ES-I3 (cell line): ENCODE data around the gene KRT15.

Source experiments
- H3K36me3 ChIP-seq: 2 replicates; pipeline ENCODE4 v1.6.1; 2013; ENCODE audit warnings: mild to moderate bottlenecking, low read length, control low read depth, moderate library complexity; ENCODE audit not compliant: insufficient read depth
- H3K4me1 ChIP-seq: 2 replicates; pipeline ENCODE4 v1.6.1; 2013; ENCODE audit warnings: mild to moderate bottlenecking, control low read depth, low read length; ENCODE audit not compliant: insufficient read depth
- H3K9ac ChIP-seq: 2 replicates; pipeline ENCODE4 v1.6.1; 2013; ENCODE audit warnings: low read depth, mild to moderate bottlenecking, low read length, moderate library complexity
- H3K9me3 ChIP-seq: 2 replicates; pipeline ENCODE4 v1.6.1; 2013; ENCODE audit warnings: mild to moderate bottlenecking, low read length, moderate library complexity; ENCODE audit not compliant: control insufficient read depth, insufficient read depth

Gene KRT15

GRCh38 chr17:41492771-41493170, 25.9 kb downstream of the KRT15 start:
- H3K9me3 ChIP-seq = no peaks in the 10 kb centered on the region
- H3K36me3 ChIP-seq = no peaks in the 10 kb centered on the region
- no peak overlapping the region for H3K9ac ChIP-seq

GRCh38 chr17:41492351-41492750, 26.3 kb downstream of the KRT15 start:
- Histone ChIP-seq H3K9ac (no peak overlapping the region), H3K36me3 (no peaks in the 10 kb centered on the region), H3K4me1 (no peaks in the 10 kb centered on the region; the same call in 1 of the 2 replicates), H3K9me3 (no peaks in the 10 kb centered on the region)

More at GRCh38 chr17:41492771-41493170, 25.9 kb downstream of the KRT15 start:
- no peaks in the 10 kb centered on the region; the same call in 1 of the 2 replicates for H3K4me1 ChIP-seq

GRCh38 chr17:41491476-41491875, 27.2 kb downstream of the KRT15 start:
- Histone ChIP-seq H3K9me3 (no peaks in the 10 kb centered on the region), H3K9ac (no peak overlapping the region), H3K4me1 (no peaks in the 10 kb centered on the region; the same call in 1 of the 2 replicates), H3K36me3 (no peaks in the 10 kb centered on the region)

- Histone ChIP-seq H3K9me3 (no peaks in the 10 kb centered on the region), H3K9ac (no peak overlapping the region), H3K4me1 (no peaks in the 10 kb centered on the region; the same call in 1 of the 2 replicates), H3K36me3 (no peaks in the 10 kb centered on the region)
Measured at GRCh38 chr17:41490000-41490990, 28.4 kb downstream of the KRT15 start.

- no peaks in the 10 kb centered on the region; the same call in 1 of the 2 replicates for H3K4me1 ChIP-seq
- no peaks in the 10 kb centered on the region for H3K36me3 ChIP-seq
- H3K9ac ChIP-seq = no peak within 1 kb of the TSS
- no peaks in the 10 kb centered on the region for H3K9me3 ChIP-seq
Measured at GRCh38 chr17:41489531-41489930, 29.2 kb downstream of the KRT15 start, which contains the start of gene KRT36. TSS of gene KRT36 (minus strand) at chr17:41489910. CDS start at chr17:41489864, 46 bp downstream.

GRCh38 chr17:41486809-41487530, 31.7 kb downstream of the KRT15 start:
- no peak overlapping the region for H3K9ac ChIP-seq
- H3K36me3 ChIP-seq = no peaks in the 10 kb centered on the region
- H3K4me1 ChIP-seq = no peaks in the 10 kb centered on the region
- no peaks in the 10 kb centered on the region for H3K9me3 ChIP-seq

- Histone ChIP-seq H3K9ac (no peak overlapping the region), H3K36me3 (no peaks in the 10 kb centered on the region), H3K4me1 (no peaks in the 10 kb centered on the region), H3K9me3 (no peaks in the 10 kb centered on the region)
Measured at GRCh38 chr17:41486316-41486715, 32.4 kb downstream of the KRT15 start.

- Histone ChIP-seq H3K9ac (no peak overlapping the region), H3K36me3 (no peaks in the 10 kb centered on the region), H3K4me1 (no peaks in the 10 kb centered on the region), H3K9me3 (no peaks in the 10 kb centered on the region)
Measured at GRCh38 chr17:41484920-41485904, 33.5 kb downstream of the KRT15 start.

- Histone ChIP-seq H3K4me1 (no peaks in the 10 kb centered on the region), H3K9ac (no peak overlapping the region), H3K9me3 (no peaks in the 10 kb centered on the region), H3K36me3 (no peaks in the 10 kb centered on the region)
Measured at GRCh38 chr17:41483991-41484826, 34.5 kb downstream of the KRT15 start.

GRCh38 chr17:41483531-41483930, 35.2 kb downstream of the KRT15 start:
- Histone ChIP-seq H3K9ac (no peak overlapping the region), H3K36me3 (no peaks in the 10 kb centered on the region)

GRCh38 chr17:41481036-41481435, 37.7 kb downstream of the KRT15 start, which contains the start of gene KRT35:
TSS of gene KRT35 (minus strand) at chr17:41481151. CDS start at chr17:41481097, 54 bp downstream.
- Histone ChIP-seq H3K9ac (no peak within 1 kb of the TSS), H3K4me1 (no peaks in the 10 kb centered on the region), H3K9me3 (no peaks in the 10 kb centered on the region), H3K36me3 (no peaks in the 10 kb centered on the region)

More at GRCh38 chr17:41483531-41483930, 35.2 kb downstream of the KRT15 start:
- Histone ChIP-seq H3K4me1 (no peaks in the 10 kb centered on the region), H3K9me3 (no peaks in the 10 kb centered on the region)

GRCh38 chr17:41480581-41480980, 38.1 kb downstream of the KRT15 start:
- no peaks in the 10 kb centered on the region for H3K9me3 ChIP-seq
- no peak overlapping the region for H3K9ac ChIP-seq
- H3K4me1 ChIP-seq = no peaks in the 10 kb centered on the region
- H3K36me3 ChIP-seq = no peaks in the 10 kb centered on the region

- H3K4me1 ChIP-seq = no peaks in the 10 kb centered on the region
- H3K9me3 ChIP-seq = no peaks in the 10 kb centered on the region
- H3K36me3 ChIP-seq = no peaks in the 10 kb centered on the region
- no peak overlapping the region for H3K9ac ChIP-seq
Measured at GRCh38 chr17:41480136-41480535, 38.6 kb downstream of the KRT15 start.
